ENCODE measurements around the gene TAF1C.

The TAF1C gene

GRCh38 chr16:84186685-84187437 lies at the start of gene TAF1C:
Gene TAF1C (minus strand): TSS chr16:84187057. CDS start chr16:84184988, 2,069 bp downstream.
- Histone ChIP-seq H3K4me1 (ENCODE audit: control insufficient read depth, insufficient read depth, low read length) (no peaks in the 10 kb centered on the region), H3K9me3 (ENCODE audit: control insufficient read depth, low read length) (no peaks in the 10 kb centered on the region), H3K27me3 (replicated peaks; ENCODE audit: control insufficient read depth, insufficient read depth, low read length) (peaks cover under 1% of the 10 kb centered on the region), H3K36me3 (ENCODE audit: control insufficient read depth, insufficient read depth, low read length, severe bottlenecking) (peaks cover 16% of the 10 kb centered on the region), H3K4me3 (ENCODE audit: low read length) (peak within 1 kb of the TSS; percentile 93), H3K9ac (ENCODE audit: low read length) (peak within 1 kb of the TSS; percentile 96)
- peak; percentile 98 for DNase-seq (ENCODE audit: low read depth)

GRCh38 chr16:84234321-84235241 lies 47.7 kb upstream of the TAF1C start:
- peaks cover 55% of the 10 kb centered on the region for H3K27me3 ChIP-seq (replicated peaks; ENCODE audit: control insufficient read depth, insufficient read depth, low read length)
- no peak overlapping the region for H3K9ac ChIP-seq (ENCODE audit: low read length)
- no peak for DNase-seq (ENCODE audit: low read depth)
- no peaks in the 10 kb centered on the region for H3K36me3 ChIP-seq (ENCODE audit: control insufficient read depth, insufficient read depth, low read length, severe bottlenecking)
- no peaks in the 10 kb centered on the region for H3K4me1 ChIP-seq (ENCODE audit: control insufficient read depth, insufficient read depth, low read length)
- H3K9me3 ChIP-seq (ENCODE audit: control insufficient read depth, low read length), result no peaks in the 10 kb centered on the region
- H3K4me3 ChIP-seq (ENCODE audit: low read length), result no peak overlapping the region

- Histone ChIP-seq H3K36me3 (ENCODE audit: control insufficient read depth, insufficient read depth, low read length, severe bottlenecking) (no peaks in the 10 kb centered on the region), H3K9ac (ENCODE audit: low read length) (no peak overlapping the region), H3K4me1 (ENCODE audit: control insufficient read depth, insufficient read depth, low read length) (no peaks in the 10 kb centered on the region), H3K27me3 (replicated peaks; ENCODE audit: control insufficient read depth, insufficient read depth, low read length) (peaks cover 48% of the 10 kb centered on the region), H3K9me3 (ENCODE audit: control insufficient read depth, low read length) (no peaks in the 10 kb centered on the region), H3K4me3 (ENCODE audit: low read length) (no peak overlapping the region)
- no peak for DNase-seq (ENCODE audit: low read depth)
Observed at GRCh38 chr16:84233748-84234147, 46.9 kb upstream of the TAF1C start.

GRCh38 chr16:84232969-84233368 lies 46.1 kb upstream of the TAF1C start:
- Histone ChIP-seq H3K36me3 (ENCODE audit: control insufficient read depth, insufficient read depth, low read length, severe bottlenecking) (no peaks in the 10 kb centered on the region), H3K4me3 (ENCODE audit: low read length) (no peak overlapping the region), H3K9ac (ENCODE audit: low read length) (no peak overlapping the region), H3K4me1 (ENCODE audit: control insufficient read depth, insufficient read depth, low read length) (peaks cover 2% of the 10 kb centered on the region), H3K27me3 (replicated peaks; ENCODE audit: control insufficient read depth, insufficient read depth, low read length) (peaks cover 44% of the 10 kb centered on the region), H3K9me3 (ENCODE audit: control insufficient read depth, low read length) (no peaks in the 10 kb centered on the region)
- DNase-seq (ENCODE audit: low read depth), result no peak

- Histone ChIP-seq H3K36me3 (ENCODE audit: control insufficient read depth, insufficient read depth, low read length, severe bottlenecking) (no peaks in the 10 kb centered on the region), H3K27me3 (replicated peaks; ENCODE audit: control insufficient read depth, insufficient read depth, low read length) (peaks cover 35% of the 10 kb centered on the region), H3K9ac (ENCODE audit: low read length) (no peak overlapping the region), H3K4me1 (ENCODE audit: control insufficient read depth, insufficient read depth, low read length) (peaks cover 6% of the 10 kb centered on the region), H3K9me3 (ENCODE audit: control insufficient read depth, low read length) (no peaks in the 10 kb centered on the region), H3K4me3 (ENCODE audit: low read length) (no peak overlapping the region)
- DNase-seq (ENCODE audit: low read depth), result no peak
Observed at GRCh38 chr16:84232060-84232459, 45.2 kb upstream of the TAF1C start.

GRCh38 chr16:84229471-84229870 lies 42.6 kb upstream of the TAF1C start:
- no peaks in the 10 kb centered on the region for H3K36me3 ChIP-seq (ENCODE audit: control insufficient read depth, insufficient read depth, low read length, severe bottlenecking)
- H3K27me3 ChIP-seq (replicated peaks; ENCODE audit: control insufficient read depth, insufficient read depth, low read length), result peaks cover 35% of the 10 kb centered on the region
- H3K9ac ChIP-seq (ENCODE audit: low read length), result no peak overlapping the region
- DNase-seq (ENCODE audit: low read depth), result no peak
- peaks cover 6% of the 10 kb centered on the region for H3K4me1 ChIP-seq (ENCODE audit: control insufficient read depth, insufficient read depth, low read length)
- no peak overlapping the region for H3K4me3 ChIP-seq (ENCODE audit: low read length)
- no peaks in the 10 kb centered on the region for H3K9me3 ChIP-seq (ENCODE audit: control insufficient read depth, low read length)

GRCh38 chr16:84228256-84228838 lies 41.5 kb upstream of the TAF1C start:
- no peak overlapping the region for H3K9ac ChIP-seq (ENCODE audit: low read length)
- peak; percentile 92 for DNase-seq (ENCODE audit: low read depth)
- H3K27me3 ChIP-seq (replicated peaks; ENCODE audit: control insufficient read depth, insufficient read depth, low read length), result peaks cover 30% of the 10 kb centered on the region
- H3K9me3 ChIP-seq (ENCODE audit: control insufficient read depth, low read length), result no peaks in the 10 kb centered on the region
- H3K36me3 ChIP-seq (ENCODE audit: control insufficient read depth, insufficient read depth, low read length, severe bottlenecking), result no peaks in the 10 kb centered on the region
- H3K4me3 ChIP-seq (ENCODE audit: low read length), result no peak overlapping the region
- H3K4me1 ChIP-seq (ENCODE audit: control insufficient read depth, insufficient read depth, low read length), result peaks cover 6% of the 10 kb centered on the region

GRCh38 chr16:84227548-84227947 lies 40.7 kb upstream of the TAF1C start:
- Histone ChIP-seq H3K27me3 (replicated peaks; ENCODE audit: control insufficient read depth, insufficient read depth, low read length) (peaks cover 25% of the 10 kb centered on the region), H3K36me3 (ENCODE audit: control insufficient read depth, insufficient read depth, low read length, severe bottlenecking) (no peaks in the 10 kb centered on the region), H3K9ac (ENCODE audit: low read length) (no peak overlapping the region), H3K9me3 (ENCODE audit: control insufficient read depth, low read length) (no peaks in the 10 kb centered on the region), H3K4me1 (ENCODE audit: control insufficient read depth, insufficient read depth, low read length) (peaks cover 6% of the 10 kb centered on the region), H3K4me3 (ENCODE audit: low read length) (no peak overlapping the region)
- no peak for DNase-seq (ENCODE audit: low read depth)

- H3K4me3 ChIP-seq (ENCODE audit: low read length), result no peak overlapping the region
- H3K36me3 ChIP-seq (ENCODE audit: control insufficient read depth, insufficient read depth, low read length, severe bottlenecking), result no peaks in the 10 kb centered on the region
- no peak for DNase-seq (ENCODE audit: low read depth)
- H3K9me3 ChIP-seq (ENCODE audit: control insufficient read depth, low read length), result no peaks in the 10 kb centered on the region
- H3K9ac ChIP-seq (ENCODE audit: low read length), result no peak overlapping the region
- peaks cover 17% of the 10 kb centered on the region for H3K27me3 ChIP-seq (replicated peaks; ENCODE audit: control insufficient read depth, insufficient read depth, low read length)
- peaks cover 6% of the 10 kb centered on the region for H3K4me1 ChIP-seq (ENCODE audit: control insufficient read depth, insufficient read depth, low read length)
Observed at GRCh38 chr16:84226026-84226425, 39.2 kb upstream of the TAF1C start.

- Histone ChIP-seq H3K4me3 (ENCODE audit: low read length) (no peak overlapping the region), H3K27me3 (replicated peaks; ENCODE audit: control insufficient read depth, insufficient read depth, low read length) (peaks cover 13% of the 10 kb centered on the region), H3K4me1 (ENCODE audit: control insufficient read depth, insufficient read depth, low read length) (peaks cover 6% of the 10 kb centered on the region), H3K36me3 (ENCODE audit: control insufficient read depth, insufficient read depth, low read length, severe bottlenecking) (no peaks in the 10 kb centered on the region), H3K9ac (ENCODE audit: low read length) (no peak overlapping the region), H3K9me3 (ENCODE audit: control insufficient read depth, low read length) (no peaks in the 10 kb centered on the region)
- no peak for DNase-seq (ENCODE audit: low read depth)
Observed at GRCh38 chr16:84225571-84225970, 38.7 kb upstream of the TAF1C start.

- DNase-seq (ENCODE audit: low read depth), result no peak
- Histone ChIP-seq H3K9me3 (ENCODE audit: control insufficient read depth, low read length) (no peaks in the 10 kb centered on the region), H3K36me3 (ENCODE audit: control insufficient read depth, insufficient read depth, low read length, severe bottlenecking) (no peaks in the 10 kb centered on the region), H3K27me3 (replicated peaks; ENCODE audit: control insufficient read depth, insufficient read depth, low read length) (peaks cover 11% of the 10 kb centered on the region), H3K9ac (ENCODE audit: low read length) (no peak overlapping the region), H3K4me3 (ENCODE audit: low read length) (no peak overlapping the region), H3K4me1 (ENCODE audit: control insufficient read depth, insufficient read depth, low read length) (peaks cover 6% of the 10 kb centered on the region)
Observed at GRCh38 chr16:84225126-84225525, 38.3 kb upstream of the TAF1C start.

Measured in adipocyte (in vitro differentiated cells).